ENCODE data around the gene RFX5. TPM values are rescaled to one million over a fixed set of nuclear protein-coding genes. Genes with fewer than 3 reads are reported as not detected.
"Not testable (repeated sequence)": the region's sequence is repeated elsewhere in the genome, so short reads cannot be mapped to it uniquely, and the experiment has no call there.

The RFX5 gene
- 10 to 100 TPM; 28.6 to 44.1 TPM for total RNA-seq

DNA sequence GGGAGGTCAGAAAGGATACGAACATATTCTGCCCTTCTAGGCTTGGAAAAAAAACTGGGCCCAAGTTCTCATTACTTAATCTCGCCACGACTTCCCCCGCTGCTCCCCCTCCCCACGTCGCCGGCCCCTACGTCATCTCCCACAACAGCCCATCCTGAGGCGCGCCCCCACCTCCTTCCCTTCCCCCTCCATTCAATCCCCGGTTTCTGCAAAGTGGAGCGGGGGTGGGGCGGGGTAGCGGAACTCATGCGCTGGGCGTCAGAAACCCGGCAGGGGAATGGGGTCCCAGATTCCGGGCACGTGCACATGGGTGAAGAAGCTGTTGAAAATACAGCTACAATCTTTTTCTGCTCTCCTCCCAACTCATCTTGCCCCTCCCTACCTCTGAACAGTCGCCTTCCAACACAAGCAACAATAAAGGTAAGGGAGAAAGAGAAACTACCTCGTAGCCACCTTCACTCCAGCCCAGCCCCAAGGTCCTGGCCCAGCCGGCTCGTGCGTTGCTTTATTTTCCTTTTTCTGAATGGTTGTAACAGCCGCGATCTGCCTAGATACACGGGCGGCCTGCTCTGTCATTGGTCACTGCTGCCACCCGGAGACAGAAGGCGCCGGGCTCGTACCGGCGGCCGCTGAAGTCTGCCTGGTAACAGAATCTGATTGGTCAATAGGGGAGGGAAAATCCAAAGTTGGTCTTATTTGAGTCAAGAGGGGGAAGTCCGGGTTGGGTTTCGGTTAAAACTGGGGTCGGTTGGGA lies at the start of gene RFX5:
RFX5 (minus strand) TSS at position 484 of the 754 bp plus-strand sequence. CDS start 932 bp downstream, outside the sequence.
- H3K9ac ChIP-seq (ENCODE audit: low read depth in 2 of 2, low read length in 2 of 2), result peak within 1 kb of the TSS; percentile 84 to 87
- H3K27me3 ChIP-seq, result no peaks in the 10 kb centered on the region
- H3K27ac ChIP-seq, result peak within 1 kb of the TSS; percentile 89
- no peaks in the 10 kb centered on the region for H3K9me3 ChIP-seq
- H3K36me3 ChIP-seq, result no peaks in the 10 kb centered on the region
- intact Hi-C loops (cut with DNase I), result no loop called here
- peak; percentile 96 for DNase-seq
- TF ChIP-seq, protein P1, sequence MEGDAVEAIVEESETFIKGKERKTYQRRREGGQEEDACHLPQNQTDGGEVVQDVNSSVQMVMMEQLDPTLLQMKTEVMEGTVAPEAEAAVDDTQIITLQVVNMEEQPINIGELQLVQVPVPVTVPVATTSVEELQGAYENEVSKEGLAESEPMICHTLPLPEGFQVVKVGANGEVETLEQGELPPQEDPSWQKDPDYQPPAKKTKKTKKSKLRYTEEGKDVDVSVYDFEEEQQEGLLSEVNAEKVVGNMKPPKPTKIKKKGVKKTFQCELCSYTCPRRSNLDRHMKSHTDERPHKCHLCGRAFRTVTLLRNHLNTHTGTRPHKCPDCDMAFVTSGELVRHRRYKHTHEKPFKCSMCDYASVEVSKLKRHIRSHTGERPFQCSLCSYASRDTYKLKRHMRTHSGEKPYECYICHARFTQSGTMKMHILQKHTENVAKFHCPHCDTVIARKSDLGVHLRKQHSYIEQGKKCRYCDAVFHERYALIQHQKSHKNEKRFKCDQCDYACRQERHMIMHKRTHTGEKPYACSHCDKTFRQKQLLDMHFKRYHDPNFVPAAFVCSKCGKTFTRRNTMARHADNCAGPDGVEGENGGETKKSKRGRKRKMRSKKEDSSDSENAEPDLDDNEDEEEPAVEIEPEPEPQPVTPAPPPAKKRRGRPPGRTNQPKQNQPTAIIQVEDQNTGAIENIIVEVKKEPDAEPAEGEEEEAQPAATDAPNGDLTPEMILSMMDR (IDR thresholded peaks at IDR 0.05), result no peak
- peak within 1 kb of the TSS; percentile 49 for H3K4me3 ChIP-seq
- peaks cover 5% of the 10 kb centered on the region for H3K4me1 ChIP-seq

DNA sequence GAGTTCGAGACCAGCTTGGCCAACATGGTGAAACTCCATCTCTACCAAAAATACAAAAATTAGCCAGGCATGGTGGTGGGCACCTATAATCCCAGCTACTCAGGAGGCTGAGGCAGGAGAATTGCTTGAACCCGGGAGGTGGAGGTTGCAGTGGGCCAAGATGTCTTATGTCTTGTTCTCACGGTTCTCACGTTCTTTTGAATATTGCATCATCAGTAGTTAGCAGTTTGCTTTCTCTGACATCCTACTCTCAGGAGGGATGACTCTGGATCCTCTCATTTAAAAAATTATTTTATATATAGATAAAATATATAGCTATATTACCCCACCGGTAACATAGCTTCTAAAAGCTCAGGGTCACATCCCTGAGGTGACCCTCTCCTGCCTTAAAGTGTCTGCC lies 49.2 kb upstream of the RFX5 start:
- not testable (repeated sequence) for H3K9ac ChIP-seq (ENCODE audit: low read depth in 2 of 2, low read length in 2 of 2); DNase-seq; H3K4me3 ChIP-seq; H3K27ac ChIP-seq; H3K27me3 ChIP-seq; H3K9me3 ChIP-seq; H3K4me1 ChIP-seq; H3K36me3 ChIP-seq
- intact Hi-C loops (cut with DNase I), result loop anchor here (5.0 kb wide), 1 partner anchor 54 kb away; no protein-coding TSS in a partner anchor

DNA sequence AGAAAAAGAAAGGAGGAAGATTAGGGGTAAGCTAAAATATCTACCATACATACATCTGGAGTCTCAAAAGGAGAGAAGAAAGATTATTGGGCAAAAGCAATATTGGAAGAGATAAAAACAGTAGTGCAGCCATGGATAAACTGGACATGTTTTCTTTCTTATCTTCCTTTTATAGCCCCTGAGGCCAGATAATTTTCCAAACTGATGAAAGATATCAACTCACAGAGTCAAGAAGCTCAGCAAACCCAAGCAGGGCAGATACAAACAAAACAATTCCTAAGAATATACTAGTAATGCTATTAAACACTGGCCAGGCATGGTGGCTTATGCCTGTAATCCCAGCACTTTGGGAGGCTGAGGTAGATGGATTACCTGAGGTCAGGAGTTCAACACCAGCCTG lies 46.5 kb upstream of the RFX5 start:
- intact Hi-C loops (cut with DNase I), result no loop called here
- no peak for DNase-seq
- TF ChIP-seq, protein P1 (IDR thresholded peaks at IDR 0.05), result no peak
- Histone ChIP-seq H3K9ac (ENCODE audit: low read depth in 2 of 2, low read length in 2 of 2) (no peak overlapping the region), H3K9me3 (no peaks in the 10 kb centered on the region), H3K27ac (no peak overlapping the region), H3K4me3 (no peak overlapping the region), H3K36me3 (no peaks in the 10 kb centered on the region), H3K27me3 (no peaks in the 10 kb centered on the region), H3K4me1 (no peaks in the 10 kb centered on the region)

DNA sequence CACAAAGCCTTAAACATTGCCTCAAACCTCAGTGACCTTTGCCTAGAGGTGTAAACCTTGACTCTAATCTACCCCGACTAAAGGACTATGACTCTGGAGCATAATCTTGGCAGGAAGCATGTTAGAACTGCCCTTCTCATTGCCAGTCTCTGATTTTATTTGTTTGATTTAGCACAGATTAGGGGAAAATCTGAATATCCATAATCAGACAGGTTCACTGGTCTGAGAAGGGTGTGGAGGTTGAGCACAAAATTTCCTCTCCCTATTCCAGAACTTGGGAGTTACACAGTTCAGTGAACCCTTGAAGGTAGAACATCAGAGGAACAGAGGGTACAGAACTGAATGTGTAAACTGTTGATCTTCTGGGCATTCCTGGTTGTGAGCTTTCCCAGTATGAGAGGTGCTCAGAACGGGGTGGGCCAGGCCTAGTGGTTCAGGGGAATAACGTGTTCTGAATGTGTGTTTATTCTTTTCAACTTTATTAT lies 44.1 kb upstream of the RFX5 start:
- Histone ChIP-seq H3K27ac (peak overlapping the region; percentile 70), H3K9ac (ENCODE audit: low read depth in 2 of 2, low read length in 2 of 2) (no peak overlapping the region), H3K4me3 (no peak overlapping the region), H3K36me3 (no peaks in the 10 kb centered on the region), H3K27me3 (no peaks in the 10 kb centered on the region), H3K4me1 (no peaks in the 10 kb centered on the region), H3K9me3 (no peaks in the 10 kb centered on the region)
- intact Hi-C loops (cut with DNase I), result no loop called here
- DNase-seq, result peak; percentile 62
- TF ChIP-seq, protein P1 (IDR thresholded peaks at IDR 0.05), result no peak

DNA sequence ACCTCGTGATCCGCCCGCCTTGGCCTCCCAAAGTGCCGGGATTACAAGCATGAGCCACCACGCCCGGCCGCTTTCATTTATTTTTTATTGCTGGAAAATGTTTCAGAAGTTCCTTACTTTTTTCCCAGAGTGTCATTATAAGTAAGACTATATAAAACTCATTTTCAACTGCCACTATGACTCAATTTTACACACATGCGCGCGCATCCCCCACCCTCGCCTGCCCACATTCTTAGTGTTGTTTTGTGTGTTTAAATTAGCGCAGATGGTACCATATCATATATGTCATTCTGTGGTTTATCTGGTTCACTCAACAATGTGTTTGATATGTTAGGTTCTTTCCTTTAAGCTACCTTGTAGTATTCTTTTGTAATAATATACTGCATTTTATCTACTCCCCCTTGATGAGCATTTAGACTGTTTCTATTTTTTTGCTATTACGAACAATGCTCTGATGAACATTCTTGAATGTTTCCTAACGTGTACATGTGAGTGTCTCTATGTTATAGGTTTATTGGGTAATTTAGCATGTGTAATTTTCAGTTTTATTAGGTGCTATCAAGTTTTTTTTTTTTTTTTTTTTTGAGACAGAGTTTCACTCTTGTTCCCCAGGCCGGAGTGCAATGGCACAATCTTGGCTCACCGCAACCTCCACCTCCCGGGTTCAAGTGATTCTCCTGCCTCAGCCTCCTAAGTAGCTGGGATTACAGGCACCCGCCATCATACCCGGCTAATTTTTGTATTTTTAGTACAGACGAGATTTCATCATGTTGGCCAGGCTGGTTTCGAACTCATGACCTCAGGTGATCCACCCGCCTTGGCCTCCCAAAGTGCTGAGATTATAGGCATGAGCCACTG lies 43.4 kb upstream of the RFX5 start:
- H3K9me3 ChIP-seq; H3K4me3 ChIP-seq; H3K4me1 ChIP-seq; H3K36me3 ChIP-seq; H3K27me3 ChIP-seq; H3K9ac ChIP-seq (ENCODE audit: low read depth in 2 of 2, low read length in 2 of 2); intact Hi-C loops (cut with DNase I): not testable (repeated sequence)
- H3K27ac ChIP-seq, result peak overlapping the region; percentile 70
- DNase-seq, result peak; percentile 82

DNA sequence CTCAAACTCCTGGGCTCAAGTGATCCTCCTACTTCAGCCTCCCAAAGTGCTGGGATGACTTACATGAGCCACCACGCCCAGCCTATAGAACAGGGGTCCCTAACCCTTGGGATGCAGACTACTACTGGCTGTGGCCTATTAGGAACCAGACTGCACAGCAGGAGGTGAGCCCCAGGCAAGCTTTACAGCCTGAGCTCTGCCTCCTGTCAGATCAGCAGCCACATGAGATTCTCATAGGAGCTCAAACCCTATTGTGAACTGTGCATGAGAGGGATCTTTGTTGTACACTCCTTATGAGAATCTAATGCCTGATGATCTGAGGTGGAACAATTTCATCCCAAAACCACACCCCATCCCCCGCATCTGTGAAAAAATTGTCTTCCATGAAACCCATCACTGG lies 39.0 kb upstream of the RFX5 start:
- no peaks in the 10 kb centered on the region for H3K27me3 ChIP-seq
- no peaks in the 10 kb centered on the region for H3K9me3 ChIP-seq
- DNase-seq, result no peak
- H3K9ac ChIP-seq (ENCODE audit: low read depth in 2 of 2, low read length in 2 of 2), result no peak overlapping the region
- H3K4me3 ChIP-seq, result no peak overlapping the region
- intact Hi-C loops (cut with DNase I), result no loop called here
- TF ChIP-seq, protein P1 (IDR thresholded peaks at IDR 0.05), result no peak
- H3K36me3 ChIP-seq, result no peaks in the 10 kb centered on the region
- no peaks in the 10 kb centered on the region for H3K4me1 ChIP-seq
- no peak overlapping the region for H3K27ac ChIP-seq

All from colonic mucosa (tissue), 4 donors.